Stimulated activated CD4-positive, alpha-beta T cell treated with anti-CD3 and anti-CD28 coated beads, Interleukin-12 subunit alpha, Interleukin-12 subunit beta, amount 100 ng/mL, for 4 hours (primary cell): Measurements from ENCODE around the gene GOPC.
"Not testable (repeated sequence)": the region's sequence is repeated elsewhere in the genome, so short reads cannot be mapped to it uniquely, and the experiment has no call there.

Experiments used
- DNase-seq: peaks from one replicate; pipeline ENCODE4 v3.0.0-alpha.2; 2020

Gene GOPC

DNA sequence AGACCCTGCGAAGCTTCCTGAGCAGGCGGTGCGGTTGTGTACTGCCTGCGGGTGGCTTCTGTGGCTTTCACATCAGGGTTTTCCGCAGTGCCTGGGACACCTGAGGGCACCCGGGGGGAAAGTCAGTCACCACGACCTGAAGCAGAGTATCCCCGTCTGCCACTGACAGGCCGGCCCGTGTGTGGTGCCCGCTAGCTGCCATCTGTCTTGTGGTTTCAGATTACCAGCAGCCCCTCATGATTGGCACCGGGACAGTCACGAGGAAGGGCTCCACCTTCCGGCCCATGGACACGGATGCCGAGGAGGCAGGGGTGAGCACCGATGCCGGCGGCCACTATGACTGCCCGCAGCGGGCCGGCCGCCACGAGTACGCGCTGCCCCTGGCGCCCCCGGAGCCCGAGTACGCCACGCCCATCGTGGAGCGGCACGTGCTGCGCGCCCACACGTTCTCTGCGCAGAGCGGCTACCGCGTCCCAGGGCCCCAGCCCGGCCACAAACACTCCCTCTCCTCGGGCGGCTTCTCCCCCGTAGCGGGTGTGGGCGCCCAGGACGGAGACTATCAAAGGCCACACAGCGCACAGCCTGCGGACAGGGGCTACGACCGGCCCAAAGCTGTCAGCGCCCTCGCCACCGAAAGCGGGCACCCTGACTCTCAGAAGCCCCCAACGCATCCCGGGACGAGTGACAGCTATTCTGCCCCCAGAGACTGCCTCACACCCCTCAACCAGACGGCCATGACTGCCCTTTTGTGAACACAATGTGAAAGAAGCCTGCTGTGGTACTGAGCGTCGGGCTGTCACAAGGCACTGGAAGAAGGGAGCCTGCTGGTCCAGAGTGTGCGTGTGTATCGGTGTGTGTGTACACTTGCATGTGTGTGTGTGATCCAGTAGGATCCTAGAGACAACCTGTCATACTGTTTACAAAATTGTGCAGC, 54.4 kb downstream of the GOPC start:
- DNase-seq, result peak; percentile 26

DNA sequence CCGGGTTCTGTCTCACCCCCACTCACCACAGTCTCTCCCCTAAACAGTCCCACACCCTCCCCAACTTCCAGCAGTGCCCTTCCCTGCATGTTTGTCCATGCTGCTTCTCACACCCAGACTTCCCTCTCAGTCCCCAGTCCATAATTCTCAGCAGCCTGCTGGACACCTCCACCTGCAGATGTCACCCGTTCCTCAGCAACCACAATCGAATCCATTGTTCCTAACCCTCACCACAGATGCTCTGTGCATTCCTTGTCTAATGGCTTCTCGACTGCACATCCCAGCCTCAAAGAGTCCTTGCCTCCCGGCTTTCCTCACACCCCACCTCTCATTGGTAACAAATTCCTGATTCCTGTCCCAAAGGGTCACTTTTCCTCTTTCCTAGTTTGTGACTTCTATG, 55.6 kb downstream of the GOPC start:
- DNase-seq, result no peak

GRCh38 chr6:117545161-117545595, 57.1 kb downstream of the GOPC start:
- no peak for DNase-seq

GRCh38 chr6:117544716-117545115, 57.6 kb downstream of the GOPC start:
- DNase-seq, result no peak

GRCh38 chr6:117542493-117542892, 59.8 kb downstream of the GOPC start:
- no peak for DNase-seq

DNA sequence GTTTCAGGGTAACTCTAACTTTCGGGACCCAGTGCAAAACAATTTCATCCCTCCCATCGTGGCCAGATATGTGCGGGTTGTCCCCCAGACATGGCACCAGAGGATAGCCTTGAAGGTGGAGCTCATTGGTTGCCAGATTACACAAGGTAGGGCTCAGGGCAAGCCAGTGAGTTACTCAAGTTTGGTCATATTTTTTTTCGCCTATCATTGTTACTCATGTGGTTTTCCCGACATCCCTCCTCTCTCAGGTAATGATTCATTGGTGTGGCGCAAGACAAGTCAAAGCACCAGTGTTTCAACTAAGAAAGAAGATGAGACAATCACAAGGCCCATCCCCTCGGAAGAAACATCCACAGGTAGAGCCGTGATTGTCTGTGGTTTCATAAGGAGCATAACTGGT, 61.6 kb downstream of the GOPC start:
- no peak for DNase-seq

- no peak for DNase-seq
Observed at GRCh38 chr6:117538615-117539014, 63.7 kb downstream of the GOPC start.

DNA sequence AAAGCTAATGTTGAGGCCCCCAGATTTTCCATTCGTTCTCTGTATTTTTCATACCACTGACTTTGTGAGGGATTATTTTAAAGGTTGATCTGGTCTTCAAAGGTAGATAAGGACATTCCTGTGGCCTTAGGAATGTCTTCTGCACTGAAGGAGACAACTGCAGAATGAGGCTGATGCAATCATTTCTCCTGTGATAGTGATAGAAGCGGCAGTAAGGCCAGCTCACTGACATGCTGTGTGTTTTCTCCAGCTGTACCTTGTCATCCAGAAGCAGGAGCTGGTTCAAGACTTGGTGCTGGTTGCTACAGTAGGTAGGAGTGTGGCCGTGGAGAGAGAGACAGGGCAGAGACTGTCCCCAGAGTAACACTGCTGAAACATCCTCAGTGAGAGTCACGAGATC, 66.0 kb downstream of the GOPC start:
- DNase-seq, result no peak

DNA sequence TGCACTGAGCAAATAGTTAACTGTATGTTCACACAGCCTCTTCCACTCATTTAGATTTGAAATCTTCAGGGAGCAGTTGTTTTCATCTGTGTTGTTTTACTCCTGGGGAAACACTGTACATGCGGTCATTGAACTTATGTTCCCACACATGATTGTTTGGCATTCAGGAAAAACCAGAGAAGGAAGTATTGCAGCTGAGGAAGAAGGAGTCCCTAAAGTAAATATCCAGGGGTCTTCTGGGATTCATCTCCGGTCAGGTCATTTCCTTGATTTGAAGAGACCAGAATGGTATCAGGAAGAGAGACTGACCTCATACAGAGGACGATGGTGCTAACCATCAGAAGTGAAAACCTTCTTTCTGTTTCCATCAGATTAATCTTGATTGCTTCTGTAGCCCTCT, 67.3 kb downstream of the GOPC start:
- no peak for DNase-seq

DNA sequence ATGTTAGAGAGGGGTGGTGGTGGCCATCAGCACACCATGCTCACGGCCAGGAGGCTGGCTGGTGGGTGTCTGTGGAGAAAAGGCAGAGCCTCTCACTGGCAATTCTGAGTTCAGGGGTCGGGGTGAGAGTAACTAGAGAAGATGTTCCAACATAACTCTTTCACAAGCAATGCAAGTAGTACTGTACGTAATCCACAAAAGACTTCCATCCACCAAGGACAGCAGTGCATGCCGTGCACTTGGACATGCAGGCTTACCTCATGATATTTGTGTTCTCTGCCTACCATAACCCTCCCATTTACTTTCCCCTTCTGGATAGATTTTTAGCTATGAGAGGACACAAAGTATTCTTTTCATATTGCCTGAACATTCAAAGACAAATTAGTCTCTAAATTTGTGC, 68.5 kb downstream of the GOPC start:
- no peak for DNase-seq

DNA sequence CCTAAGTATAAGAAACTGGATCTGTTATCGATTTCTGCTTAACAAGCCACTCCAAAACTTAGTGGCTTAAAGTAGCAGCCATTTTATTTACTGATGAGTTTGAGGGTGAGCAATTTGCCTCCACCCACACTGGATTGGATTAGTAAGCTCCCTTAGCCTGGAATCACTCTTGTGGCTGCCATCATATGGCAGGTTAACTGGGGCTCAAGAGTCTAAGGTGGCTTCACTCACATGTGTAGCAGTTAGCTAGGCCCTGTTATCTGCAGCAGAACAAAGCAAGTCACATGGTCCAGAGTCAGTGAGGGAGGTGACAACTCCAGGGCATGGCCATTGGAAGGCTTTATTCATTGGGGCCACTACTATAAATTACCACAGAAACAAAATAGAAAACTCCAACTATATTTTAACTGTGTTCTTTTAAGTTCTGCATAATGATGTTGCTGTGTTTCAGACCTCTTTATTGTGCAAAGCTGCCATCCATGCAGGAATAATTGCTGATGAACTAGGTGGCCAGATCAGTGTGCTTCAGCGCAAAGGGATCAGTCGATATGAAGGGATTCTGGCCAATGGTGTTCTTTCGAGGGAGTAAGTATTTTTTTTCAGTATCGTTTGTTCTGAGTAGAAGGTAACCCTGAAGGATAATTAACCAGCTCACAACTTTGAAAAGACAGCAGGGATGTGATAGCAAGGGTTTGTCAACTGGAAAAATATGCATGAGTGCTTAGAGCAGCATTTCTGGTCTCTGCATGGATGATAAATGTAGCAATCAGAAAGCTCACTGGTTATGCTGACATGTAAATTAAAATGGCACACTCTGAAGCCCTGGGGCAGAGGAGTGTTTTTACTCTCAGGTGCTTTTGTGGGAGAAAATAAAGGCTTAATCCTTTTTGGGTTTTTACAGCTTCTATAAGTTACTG, 70.2 kb downstream of the GOPC start:
- no peak for DNase-seq

GRCh38 chr6:117531346-117531745, 71.0 kb downstream of the GOPC start:
- DNase-seq, result no peak

- DNase-seq, result no peak
Observed at GRCh38 chr6:117530467-117531242, 71.7 kb downstream of the GOPC start.

DNA sequence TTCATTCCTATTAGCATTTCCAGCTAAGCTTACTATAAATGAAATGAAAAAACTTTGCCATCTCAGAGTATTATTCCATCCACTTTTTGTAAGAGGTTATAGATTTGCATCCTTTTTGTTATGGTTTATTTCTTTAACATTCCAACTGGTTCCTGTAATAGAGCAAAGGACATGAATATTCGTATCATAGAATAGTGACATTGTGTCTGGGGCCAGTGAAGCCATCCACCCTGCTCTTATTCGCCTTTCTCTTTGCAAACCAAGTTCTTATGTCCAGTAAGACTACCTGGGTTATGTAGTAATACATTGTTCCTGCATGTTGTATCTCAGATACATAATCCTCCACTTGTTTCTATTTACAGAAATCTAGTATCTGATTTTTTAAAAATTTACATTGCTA, 76.7 kb downstream of the GOPC start:
- DNase-seq, result no peak

DNA sequence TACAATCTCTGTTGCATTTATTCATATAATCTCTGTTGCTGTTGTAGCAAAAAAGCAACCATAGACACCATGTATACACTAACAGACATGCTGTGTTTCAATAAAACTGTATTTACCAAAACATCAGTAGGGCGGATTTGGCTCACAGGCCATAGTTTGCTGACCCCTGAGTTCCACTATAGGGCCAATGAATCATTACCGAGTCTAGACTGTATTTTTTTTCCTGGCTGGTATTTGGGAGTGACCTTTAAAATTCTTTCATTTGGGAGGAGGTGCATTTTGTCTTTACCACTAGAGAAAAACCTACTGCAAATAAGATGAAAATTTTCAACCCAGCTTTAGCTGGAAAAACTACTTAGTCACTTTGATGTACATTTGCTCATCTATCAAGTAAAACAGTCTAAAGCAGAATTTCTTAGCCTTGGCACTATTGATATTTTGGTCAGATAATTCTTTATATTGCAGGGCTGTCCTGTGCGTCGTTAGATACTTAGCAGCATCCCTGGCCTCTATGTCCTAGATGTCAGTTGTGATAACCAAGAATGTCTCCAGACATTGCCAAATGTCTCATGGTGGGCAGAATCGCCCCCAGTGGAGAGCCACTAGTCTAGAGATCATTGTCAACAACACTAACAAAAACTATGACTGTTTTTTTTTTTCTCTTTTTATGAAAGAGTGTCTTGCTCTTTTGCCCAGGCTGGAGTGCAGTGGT, 80.4 kb downstream of the GOPC start:
- DNase-seq, result no peak

- no peak for DNase-seq
Observed at GRCh38 chr6:117520603-117521395, 81.5 kb downstream of the GOPC start.

GRCh38 chr6:117518870-117519269, 83.4 kb downstream of the GOPC start:
- DNase-seq, result no peak

GRCh38 chr6:117517995-117518394, 84.3 kb downstream of the GOPC start:
- not testable (repeated sequence) for DNase-seq

GRCh38 chr6:117515326-117515725, 87.0 kb downstream of the GOPC start:
- no peak for DNase-seq

- DNase-seq, result no peak
Observed at GRCh38 chr6:117514655-117515054, 87.7 kb downstream of the GOPC start.

GRCh38 chr6:117513778-117514365, 88.4 kb downstream of the GOPC start:
- DNase-seq, result no peak
